Measurements from ENCODE around the gene CTDSPL2.

DNA sequence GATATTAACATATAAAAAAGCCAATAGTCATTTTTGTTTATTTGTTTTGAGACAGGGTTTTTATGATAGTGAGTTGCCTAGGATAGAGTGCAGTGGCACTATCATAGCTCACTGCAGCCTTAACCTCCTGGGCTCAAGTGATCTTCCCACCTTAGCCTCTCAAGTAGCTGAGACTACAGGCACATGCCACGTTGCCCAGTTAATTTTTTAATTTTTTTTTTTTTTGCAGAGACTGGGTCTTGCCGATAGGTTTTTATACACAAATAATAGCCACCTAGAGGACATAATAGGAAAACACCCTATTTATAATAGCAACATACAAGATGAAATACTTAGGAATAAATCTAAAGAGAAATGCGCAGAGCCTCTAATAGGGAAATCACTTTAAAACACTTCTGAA lies 122.8 kb downstream of the CTDSPL2 start:
- no peak for TF ChIP-seq CTCF (IDR thresholded peaks at IDR 0.05; ENCODE audit: low read depth, low read length)
- TF ChIP-seq POLR2A (IDR thresholded peaks at IDR 0.05; ENCODE audit: extremely low read depth, insufficient read length): no peak
- no peak for TF ChIP-seq MAX (IDR thresholded peaks at IDR 0.05; ENCODE audit: low read depth, low read length)

All from NB4 (cell line).